Fibroblast of lung (primary cell): Measurements from ENCODE around the gene SHPK. TPM values are rescaled to one million over a fixed set of nuclear protein-coding genes. Genes with fewer than 3 reads are reported as not detected.

Experiments used
- DNase-seq, 2 donors: peaks; one replicate each; pipeline versions ENCODE4 v3.0.0 to v3.0.0-alpha.2; 2010; ENCODE audit warnings: low read depth in 2 of 2
- H2AFZ ChIP-seq: 2 replicates; pipeline ENCODE4 v1.5.1; 2012; ENCODE audit warnings: low read length, control low read depth, inconsistent platforms
- H3K27ac ChIP-seq: 2 replicates; pipeline ENCODE4 v1.5.1; 2011; ENCODE audit warnings: low read length, control low read depth; ENCODE audit not compliant: insufficient read depth
- H3K27me3 ChIP-seq: 2 replicates; pipeline ENCODE4 v1.5.1; 2011; ENCODE audit warnings: mild to moderate bottlenecking, low read length; ENCODE audit not compliant: control insufficient read depth, insufficient read depth
- H3K36me3 ChIP-seq: 2 replicates; pipeline ENCODE4 v1.5.1; 2011; ENCODE audit warnings: low read length; ENCODE audit not compliant: control insufficient read depth, insufficient read depth
- H3K4me1 ChIP-seq: 2 replicates; pipeline ENCODE4 v1.5.1; 2011; ENCODE audit warnings: low read length; ENCODE audit not compliant: control insufficient read depth, insufficient read depth; ENCODE audit errors: extremely low read depth
- H3K4me2 ChIP-seq: 2 replicates; pipeline ENCODE4 v1.5.1; 2011; ENCODE audit warnings: low read length, control low read depth; ENCODE audit not compliant: insufficient read depth; ENCODE audit errors: extremely low read depth
- H3K4me3 ChIP-seq, 4 experiments: fragments of 200-600 bp in 1 of 4; sonication (generic) in 1 of 4; replicated peaks in 1 of 4; 2 replicates each; pipeline ENCODE4 v1.5.1; 2011 to 2016; ENCODE audit warnings: low read length in 4 of 4, low read depth in 3 of 4, mild to moderate bottlenecking in 3 of 4, control low read depth in 2 of 4, inconsistent platforms in 1 of 4, mixed read lengths in 1 of 4; ENCODE audit not compliant: insufficient read depth in 1 of 4; ENCODE audit errors: control extremely low read depth in 1 of 4
- H3K79me2 ChIP-seq: 2 replicates; pipeline ENCODE4 v1.5.1; 2012; ENCODE audit warnings: mild to moderate bottlenecking, low read length, inconsistent platforms; ENCODE audit not compliant: control insufficient read depth, insufficient read depth
- H3K9ac ChIP-seq: 2 replicates; pipeline ENCODE4 v1.5.1; 2011; ENCODE audit warnings: mild to moderate bottlenecking, low read length, control low read depth; ENCODE audit not compliant: insufficient read depth
- H3K9me3 ChIP-seq: 2 replicates; pipeline ENCODE4 v1.5.1; 2012; ENCODE audit warnings: low read depth, low read length; ENCODE audit not compliant: control insufficient read depth, insufficient read depth
- H4K20me1 ChIP-seq: 2 replicates; pipeline ENCODE4 v1.5.1; 2011; ENCODE audit warnings: low read length; ENCODE audit not compliant: control insufficient read depth, insufficient read depth; ENCODE audit errors: extremely low read depth
- EZH2 ChIP-seq: IDR thresholded peaks from 2 replicates; pipeline ENCODE4 v1.5.1; 2012; ENCODE audit warnings: low read length, control low read depth, mild to moderate bottlenecking; ENCODE audit errors: missing control alignments
- polyA plus RNA-seq, 2 donors: library from polyadenylated mRNA; depleted of rRNA in 1 of 2; stranded (reverse) in 1 of 2; unstranded in 1 of 2; fragments of >200 nt; gene quantifications; 2 replicates each; pipeline ENCODE4 v1.2.1, GENCODE V29; 2011 to 2012; ENCODE audit warnings: missing spikeins in 1 of 2
- total RNA-seq: library from RNA; depleted of rRNA; stranded (reverse); fragments of >200 nt; gene quantifications from 2 replicates; pipeline ENCODE4 v1.2.1, GENCODE V29; 2014
- TF ChIP-seq, protein P1 (sequence below), 2 donors: IDR thresholded peaks in 1 of 2; conservative IDR thresholded peaks in 1 of 2; 1 replicate in 1 of 2; 2 replicates in 1 of 2; pipeline ENCODE4 v1.5.1; 2011 to 2012; ENCODE audit warnings: low read length in 2 of 2, control low read depth in 1 of 2, inconsistent platforms in 1 of 2, low read depth in 1 of 2, mild to moderate bottlenecking in 1 of 2

SHPK gene
- total and polyA plus RNA-seq, 2 donors (not counting 1 experiment from before 2014, with no cell fraction given): 7.2 to 8.9 TPM

DNA sequence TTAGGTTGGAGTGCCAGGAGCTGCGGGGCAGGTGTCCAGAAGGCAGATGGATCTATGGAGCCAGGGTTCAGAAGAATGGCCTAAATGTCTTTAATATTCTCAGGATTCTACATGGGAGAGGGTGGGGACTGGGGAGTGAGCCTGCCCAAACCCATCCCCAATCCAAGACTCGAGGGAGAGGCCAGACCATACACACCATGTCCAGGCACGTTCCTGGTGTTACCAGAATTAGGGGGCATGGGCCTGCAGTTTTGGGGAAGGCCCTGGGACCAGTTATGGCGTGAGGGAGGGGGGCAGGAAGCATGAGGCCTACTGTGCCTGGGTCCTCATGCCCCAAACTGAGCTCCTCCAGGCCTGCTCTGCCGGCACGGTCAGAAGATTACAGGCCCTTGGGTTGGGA is 30.5 kb upstream of the SHPK start:
- peaks cover 11% of the 10 kb centered on the region for H3K4me1 ChIP-seq
- H3K79me2 ChIP-seq: peaks cover 46% of the 10 kb centered on the region
- no peaks in the 10 kb centered on the region for H3K27me3 ChIP-seq
- no peak overlapping the region for H3K27ac ChIP-seq
- peak overlapping the region; percentile 100 for H3K4me2 ChIP-seq
- peak overlapping the region in 3 of 4 experiments; percentile 26 to 98 (median 28) for H3K4me3 ChIP-seq
- TF ChIP-seq EZH2: no peak
- TF ChIP-seq, protein P1, sequence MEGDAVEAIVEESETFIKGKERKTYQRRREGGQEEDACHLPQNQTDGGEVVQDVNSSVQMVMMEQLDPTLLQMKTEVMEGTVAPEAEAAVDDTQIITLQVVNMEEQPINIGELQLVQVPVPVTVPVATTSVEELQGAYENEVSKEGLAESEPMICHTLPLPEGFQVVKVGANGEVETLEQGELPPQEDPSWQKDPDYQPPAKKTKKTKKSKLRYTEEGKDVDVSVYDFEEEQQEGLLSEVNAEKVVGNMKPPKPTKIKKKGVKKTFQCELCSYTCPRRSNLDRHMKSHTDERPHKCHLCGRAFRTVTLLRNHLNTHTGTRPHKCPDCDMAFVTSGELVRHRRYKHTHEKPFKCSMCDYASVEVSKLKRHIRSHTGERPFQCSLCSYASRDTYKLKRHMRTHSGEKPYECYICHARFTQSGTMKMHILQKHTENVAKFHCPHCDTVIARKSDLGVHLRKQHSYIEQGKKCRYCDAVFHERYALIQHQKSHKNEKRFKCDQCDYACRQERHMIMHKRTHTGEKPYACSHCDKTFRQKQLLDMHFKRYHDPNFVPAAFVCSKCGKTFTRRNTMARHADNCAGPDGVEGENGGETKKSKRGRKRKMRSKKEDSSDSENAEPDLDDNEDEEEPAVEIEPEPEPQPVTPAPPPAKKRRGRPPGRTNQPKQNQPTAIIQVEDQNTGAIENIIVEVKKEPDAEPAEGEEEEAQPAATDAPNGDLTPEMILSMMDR (conservative IDR thresholded peaks at IDR 0.05 in 1 of 2, IDR thresholded peaks at IDR 0.05 in 1 of 2; ENCODE audit: low read depth in 1 of 2, low read length in 2 of 2): no peak
- no peak for DNase-seq
- no peaks in the 10 kb centered on the region for H3K9me3 ChIP-seq
- no peaks in the 10 kb centered on the region for H4K20me1 ChIP-seq
- H3K9ac ChIP-seq: no peak overlapping the region
- no peak overlapping the region for H2AFZ ChIP-seq
- peaks cover 21% of the 10 kb centered on the region for H3K36me3 ChIP-seq

DNA sequence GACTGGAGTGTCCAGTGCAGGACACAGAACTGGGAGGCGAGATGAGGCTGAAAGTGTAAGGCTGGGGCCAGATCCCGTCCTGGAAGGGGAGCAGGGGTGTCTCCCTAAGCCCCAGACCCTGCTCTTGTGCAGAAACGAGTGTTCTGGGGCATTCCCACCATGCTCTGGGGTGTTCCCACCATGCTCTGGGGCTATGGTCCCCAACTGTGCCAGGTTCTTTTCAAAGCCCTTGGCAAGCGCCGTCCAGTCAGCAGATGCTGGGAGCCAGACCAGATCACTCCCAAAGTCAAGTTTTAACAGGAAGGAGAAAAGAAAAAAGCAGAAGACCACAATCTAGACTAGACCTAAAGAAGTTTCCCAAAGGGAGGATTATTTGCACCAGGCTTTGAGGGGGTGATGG is 29.8 kb upstream of the SHPK start:
- Histone ChIP-seq H3K27me3 (no peaks in the 10 kb centered on the region), H2AFZ (no peak overlapping the region), H3K4me2 (peak overlapping the region; percentile 100), H3K79me2 (peaks cover 46% of the 10 kb centered on the region), H3K4me3 (no peak overlapping the region), H3K9ac (no peak overlapping the region), H3K4me1 (peaks cover 11% of the 10 kb centered on the region), H3K36me3 (peaks cover 24% of the 10 kb centered on the region), H3K27ac (no peak overlapping the region), H3K9me3 (no peaks in the 10 kb centered on the region), H4K20me1 (no peaks in the 10 kb centered on the region)
- no peak for DNase-seq
- TF ChIP-seq EZH2: no peak
- TF ChIP-seq, protein P1 (conservative IDR thresholded peaks at IDR 0.05 in 1 of 2, IDR thresholded peaks at IDR 0.05 in 1 of 2; ENCODE audit: low read depth in 1 of 2, low read length in 2 of 2): no peak

DNA sequence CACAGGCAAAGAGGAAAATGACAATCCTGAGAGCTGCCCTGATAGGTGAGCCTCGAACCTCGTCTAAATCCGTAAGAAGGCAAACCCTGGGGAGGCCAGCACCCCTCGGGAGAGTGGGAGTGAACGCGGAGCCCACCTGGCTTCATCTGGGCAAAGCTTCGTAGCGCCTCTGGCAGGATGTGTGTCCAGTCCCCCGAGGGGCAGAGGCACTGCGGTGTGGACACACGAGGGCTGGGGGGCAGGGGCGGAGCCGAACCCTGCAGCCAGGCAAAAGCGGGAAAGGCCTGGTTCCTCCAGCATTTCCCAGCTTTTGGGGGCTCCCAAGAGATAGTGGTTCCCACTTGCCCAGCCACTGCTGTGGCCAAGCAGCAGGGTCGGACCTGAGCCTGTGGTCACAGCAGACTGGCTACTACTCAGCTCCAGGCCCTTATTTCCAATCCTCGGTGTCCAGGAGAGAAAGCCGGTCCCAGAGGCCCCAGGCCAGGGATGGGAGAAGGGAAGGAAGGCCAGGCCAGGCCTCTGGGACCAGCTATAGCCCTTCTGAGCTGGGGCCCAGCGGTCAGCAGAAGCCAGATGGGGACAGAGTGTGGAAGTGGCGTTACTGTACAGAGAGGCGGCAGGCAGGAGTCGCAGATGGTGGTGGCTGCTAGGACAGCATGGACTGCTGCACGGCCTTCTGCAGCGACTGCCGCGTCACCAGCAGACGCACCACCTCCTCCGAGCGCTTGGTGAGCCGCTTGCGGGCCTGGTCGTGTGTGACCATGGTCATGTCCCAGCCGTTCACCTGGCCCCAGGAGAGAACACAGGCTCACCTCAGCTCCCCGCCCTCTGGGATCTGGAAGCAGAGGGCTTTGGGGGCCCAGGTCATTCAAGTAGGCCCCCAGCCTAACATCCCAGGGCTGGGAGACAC is 27.3 kb upstream of the SHPK start:
- no peak overlapping the region for H3K27ac ChIP-seq
- H3K27me3 ChIP-seq: no peaks in the 10 kb centered on the region
- no peak for DNase-seq
- no peaks in the 10 kb centered on the region for H4K20me1 ChIP-seq
- no peak overlapping the region for H3K4me3 ChIP-seq
- H3K9me3 ChIP-seq: no peaks in the 10 kb centered on the region
- H3K4me1 ChIP-seq: peaks cover 22% of the 10 kb centered on the region
- H3K4me2 ChIP-seq: no peak overlapping the region
- H2AFZ ChIP-seq: no peak overlapping the region
- peaks cover 30% of the 10 kb centered on the region for H3K79me2 ChIP-seq
- peaks cover 32% of the 10 kb centered on the region for H3K36me3 ChIP-seq
- no peak overlapping the region for H3K9ac ChIP-seq
- TF ChIP-seq, protein P1 (conservative IDR thresholded peaks at IDR 0.05 in 1 of 2, IDR thresholded peaks at IDR 0.05 in 1 of 2; ENCODE audit: low read depth in 1 of 2, low read length in 2 of 2): no peak
- no peak for TF ChIP-seq EZH2
